Stimulated activated naive CD8-positive, alpha-beta T cell treated with anti-CD3 and anti-CD28 coated beads, Interleukin-15, Interleukin-2, amounts not matched to agents 100 ng/mL and 50 ng/mL, for 24 hours (primary cell): Measurements from ENCODE around the gene RPS21.
A peak's percentile ranks its signal among the peaks of the same experiment; 100 is the strongest.

Experiments
- H3K27ac Mint-ChIP-seq: one replicate; pipeline ENCODE4 v1.8.0; 2021; ENCODE audit warnings: mild to moderate bottlenecking, mixed read lengths
- H3K27me3 Mint-ChIP-seq: one replicate; pipeline ENCODE4 v1.8.0; 2021; ENCODE audit warnings: mixed read lengths
- H3K36me3 Mint-ChIP-seq: one replicate; pipeline ENCODE4 v1.8.0; 2021; ENCODE audit warnings: low read depth, mixed read lengths
- H3K4me1 Mint-ChIP-seq: one replicate; pipeline ENCODE4 v1.8.0; 2021; ENCODE audit warnings: low read depth, mixed read lengths
- H3K4me3 Mint-ChIP-seq: one replicate; pipeline ENCODE4 v1.8.0; 2021; ENCODE audit warnings: mild to moderate bottlenecking, mixed read lengths
- H3K9me3 Mint-ChIP-seq: one replicate; pipeline ENCODE4 v1.8.0; 2021; ENCODE audit warnings: mixed read lengths

The RPS21 gene

GRCh38 chr20:62413025-62413570 is 26.2 kb downstream of the RPS21 start:
- Mint-ChIP-seq H3K9me3 (no peaks in the 10 kb centered on the region), H3K4me1 (peaks cover 4% of the 10 kb centered on the region), H3K27ac (no peak overlapping the region), H3K4me3 (no peak overlapping the region), H3K36me3 (no peaks in the 10 kb centered on the region), H3K27me3 (peaks cover 4% of the 10 kb centered on the region)

- Mint-ChIP-seq H3K4me3 (no peak overlapping the region), H3K27me3 (peaks cover 4% of the 10 kb centered on the region)
Measured at GRCh38 chr20:62413896-62414481, 27.1 kb downstream of the RPS21 start.

GRCh38 chr20:62415354-62416111 is 28.6 kb downstream of the RPS21 start:
- no peak overlapping the region for H3K4me3 Mint-ChIP-seq
- no peak overlapping the region for H3K27ac Mint-ChIP-seq
- H3K4me1 Mint-ChIP-seq: no peaks in the 10 kb centered on the region
- no peaks in the 10 kb centered on the region for H3K9me3 Mint-ChIP-seq
- no peaks in the 10 kb centered on the region for H3K27me3 Mint-ChIP-seq
- no peaks in the 10 kb centered on the region for H3K36me3 Mint-ChIP-seq

More at GRCh38 chr20:62413896-62414481, 27.1 kb downstream of the RPS21 start:
- Mint-ChIP-seq H3K36me3 (no peaks in the 10 kb centered on the region), H3K9me3 (no peaks in the 10 kb centered on the region), H3K4me1 (peaks cover 4% of the 10 kb centered on the region), H3K27ac (no peak overlapping the region)

- Mint-ChIP-seq H3K4me3 (no peak overlapping the region), H3K36me3 (no peaks in the 10 kb centered on the region), H3K27me3 (no peaks in the 10 kb centered on the region), H3K27ac (no peak overlapping the region), H3K4me1 (no peaks in the 10 kb centered on the region), H3K9me3 (no peaks in the 10 kb centered on the region)
Measured at GRCh38 chr20:62416651-62417637, 30.0 kb downstream of the RPS21 start.

GRCh38 chr20:62417981-62418708 is 31.2 kb downstream of the RPS21 start:
- H3K36me3 Mint-ChIP-seq: no peaks in the 10 kb centered on the region
- H3K9me3 Mint-ChIP-seq: no peaks in the 10 kb centered on the region
- H3K4me3 Mint-ChIP-seq: no peak overlapping the region
- H3K4me1 Mint-ChIP-seq: no peaks in the 10 kb centered on the region
- H3K27me3 Mint-ChIP-seq: no peaks in the 10 kb centered on the region
- H3K27ac Mint-ChIP-seq: no peak overlapping the region

GRCh38 chr20:62418709-62419487 is 32.0 kb downstream of the RPS21 start:
- Mint-ChIP-seq H3K4me1 (no peaks in the 10 kb centered on the region), H3K27me3 (no peaks in the 10 kb centered on the region), H3K4me3 (no peak overlapping the region), H3K9me3 (no peaks in the 10 kb centered on the region), H3K36me3 (no peaks in the 10 kb centered on the region), H3K27ac (no peak overlapping the region)

- no peak overlapping the region for H3K4me3 Mint-ChIP-seq
- H3K27me3 Mint-ChIP-seq: no peaks in the 10 kb centered on the region
- no peaks in the 10 kb centered on the region for H3K9me3 Mint-ChIP-seq
- no peak overlapping the region for H3K27ac Mint-ChIP-seq
- no peaks in the 10 kb centered on the region for H3K4me1 Mint-ChIP-seq
- no peaks in the 10 kb centered on the region for H3K36me3 Mint-ChIP-seq
Measured at GRCh38 chr20:62419759-62420158, 32.9 kb downstream of the RPS21 start.

GRCh38 chr20:62420846-62421715 is 34.2 kb downstream of the RPS21 start:
- Mint-ChIP-seq H3K27me3 (no peaks in the 10 kb centered on the region), H3K4me3 (no peak overlapping the region), H3K4me1 (no peaks in the 10 kb centered on the region), H3K36me3 (no peaks in the 10 kb centered on the region), H3K27ac (peak overlapping the region; percentile 14), H3K9me3 (no peaks in the 10 kb centered on the region)

GRCh38 chr20:62421716-62421990 is 34.8 kb downstream of the RPS21 start:
- Mint-ChIP-seq H3K27ac (no peak overlapping the region), H3K36me3 (no peaks in the 10 kb centered on the region), H3K9me3 (no peaks in the 10 kb centered on the region), H3K27me3 (no peaks in the 10 kb centered on the region), H3K4me3 (no peak overlapping the region), H3K4me1 (no peaks in the 10 kb centered on the region)

- no peak overlapping the region for H3K4me3 Mint-ChIP-seq
- H3K4me1 Mint-ChIP-seq: no peaks in the 10 kb centered on the region
- H3K9me3 Mint-ChIP-seq: no peaks in the 10 kb centered on the region
- H3K36me3 Mint-ChIP-seq: no peaks in the 10 kb centered on the region
- H3K27me3 Mint-ChIP-seq: no peaks in the 10 kb centered on the region
- no peak overlapping the region for H3K27ac Mint-ChIP-seq
Measured at GRCh38 chr20:62422636-62423325, 35.9 kb downstream of the RPS21 start.

GRCh38 chr20:62423326-62423706 is 36.4 kb downstream of the RPS21 start:
- Mint-ChIP-seq H3K9me3 (no peaks in the 10 kb centered on the region), H3K27me3 (no peaks in the 10 kb centered on the region), H3K27ac (no peak overlapping the region), H3K36me3 (no peaks in the 10 kb centered on the region), H3K4me1 (no peaks in the 10 kb centered on the region), H3K4me3 (no peak overlapping the region)

- H3K4me3 Mint-ChIP-seq: no peak overlapping the region
- H3K27ac Mint-ChIP-seq: no peak overlapping the region
- H3K27me3 Mint-ChIP-seq: no peaks in the 10 kb centered on the region
- H3K9me3 Mint-ChIP-seq: no peaks in the 10 kb centered on the region
- no peaks in the 10 kb centered on the region for H3K4me1 Mint-ChIP-seq
- H3K36me3 Mint-ChIP-seq: no peaks in the 10 kb centered on the region
Measured at GRCh38 chr20:62424249-62425107, 37.6 kb downstream of the RPS21 start.
